ENCODE data around the gene ERI2. TPM values are rescaled to one million over a fixed set of nuclear protein-coding genes. Genes with fewer than 3 reads are reported as not detected.

The ERI2 gene
- total RNA-seq, 2 donors from 2014 or later: 31.6 to 35.2 TPM

- no peak for DNase-seq (ENCODE audit: low spot score)
- Histone ChIP-seq H3K9me3 (no peaks in the 10 kb centered on the region), H3K27me3 (replicated peaks; ENCODE audit: insufficient read depth) (no peaks in the 10 kb centered on the region), H3K4me3 (no peak overlapping the region), H3K27ac (no peak overlapping the region), H3K36me3 (no peaks in the 10 kb centered on the region), H3K4me1 (replicated peaks) (no peaks in the 10 kb centered on the region)
- no peak for TF ChIP-seq CTCF (IDR thresholded peaks at IDR 0.05)
- no peak for TF ChIP-seq POLR2AphosphoS5 (IDR thresholded peaks at IDR 0.05)
- TF ChIP-seq POLR2A (IDR thresholded peaks at IDR 0.05): no peak
- intact Hi-C loops (cut with DNase I): no loop called here
- 91% methylated on average over 3 of the region's 3 CpGs for WGBS
Measured at GRCh38 chr16:20822521-20823325, 16.5 kb upstream of the ERI2 start.

- Histone ChIP-seq H3K9me3 (no peaks in the 10 kb centered on the region), H3K27ac (no peak overlapping the region), H3K4me1 (replicated peaks) (no peaks in the 10 kb centered on the region), H3K4me3 (no peak overlapping the region), H3K27me3 (replicated peaks; ENCODE audit: insufficient read depth) (no peaks in the 10 kb centered on the region), H3K36me3 (no peaks in the 10 kb centered on the region)
- DNase-seq (ENCODE audit: low spot score): no peak
- intact Hi-C loops (cut with DNase I): no loop called here
- WGBS: 91% methylated on average over 4 of the region's 4 CpGs
- TF ChIP-seq CTCF (IDR thresholded peaks at IDR 0.05) (no peak), POLR2A (IDR thresholded peaks at IDR 0.05) (no peak), POLR2AphosphoS5 (IDR thresholded peaks at IDR 0.05) (no peak)
Measured at GRCh38 chr16:20821682-20822081, 15.4 kb upstream of the ERI2 start.

GRCh38 chr16:20818929-20819585, 12.8 kb upstream of the ERI2 start:
- H3K27ac ChIP-seq: no peak overlapping the region
- no peaks in the 10 kb centered on the region for H3K27me3 ChIP-seq (replicated peaks; ENCODE audit: insufficient read depth)
- intact Hi-C loops (cut with DNase I): no loop called here
- H3K4me1 ChIP-seq (replicated peaks): no peaks in the 10 kb centered on the region
- WGBS: 94% methylated on average over 4 of the region's 4 CpGs
- no peaks in the 10 kb centered on the region for H3K9me3 ChIP-seq
- TF ChIP-seq POLR2AphosphoS5 (IDR thresholded peaks at IDR 0.05) (no peak), POLR2A (IDR thresholded peaks at IDR 0.05) (no peak)
- no peak overlapping the region for H3K4me3 ChIP-seq
- no peak for DNase-seq (ENCODE audit: low spot score)
- H3K36me3 ChIP-seq: no peaks in the 10 kb centered on the region

- no peak for DNase-seq (ENCODE audit: low spot score)
- H3K27me3 ChIP-seq (replicated peaks; ENCODE audit: insufficient read depth): no peaks in the 10 kb centered on the region
- H3K4me1 ChIP-seq (replicated peaks): no peaks in the 10 kb centered on the region
- TF ChIP-seq CTCF (IDR thresholded peaks at IDR 0.05) (no peak), POLR2A (IDR thresholded peaks at IDR 0.05) (no peak), POLR2AphosphoS5 (IDR thresholded peaks at IDR 0.05) (peak; percentile 22)
- no peaks in the 10 kb centered on the region for H3K9me3 ChIP-seq
- 17% methylated on average over 4 of the region's 4 CpGs for WGBS
- no peaks in the 10 kb centered on the region for H3K36me3 ChIP-seq
- intact Hi-C loops (cut with DNase I): no loop called here
- H3K4me3 ChIP-seq: no peak overlapping the region
- H3K27ac ChIP-seq: no peak overlapping the region
Measured at GRCh38 chr16:20814784-20815183, 8.5 kb upstream of the ERI2 start.

GRCh38 chr16:20812510-20812909, 6.2 kb upstream of the ERI2 start:
- Histone ChIP-seq H3K4me3 (no peak overlapping the region), H3K4me1 (replicated peaks) (no peaks in the 10 kb centered on the region), H3K27me3 (replicated peaks; ENCODE audit: insufficient read depth) (no peaks in the 10 kb centered on the region), H3K27ac (no peak overlapping the region), H3K9me3 (no peaks in the 10 kb centered on the region), H3K36me3 (no peaks in the 10 kb centered on the region)
- TF ChIP-seq CTCF (IDR thresholded peaks at IDR 0.05) (no peak), POLR2AphosphoS5 (IDR thresholded peaks at IDR 0.05) (no peak), POLR2A (IDR thresholded peaks at IDR 0.05) (no peak)
- intact Hi-C loops (cut with DNase I): no loop called here
- no peak for DNase-seq (ENCODE audit: low spot score)
- WGBS: 74% methylated on average over 2 of the region's 2 CpGs
